HCT116 (cell line): Measurements from ENCODE around the gene SNUPN. TPM values are rescaled to one million over a fixed set of nuclear protein-coding genes. Genes with fewer than 3 reads are reported as not detected.

ENCODE experiments used
- ATAC-seq: fragments of 200-7000 bp; cut with Tn5 transposase; 2 replicates; pipeline ENCODE4 v1.9.1; 2020; ENCODE audit warnings: mild to moderate bottlenecking, moderate library complexity
- BruUV-seq: library from RNA; stranded (reverse); fragments of 400-500 nt; replicated peaks from 2 replicates; lab custom pipeline; 2021; lab: Mats Ljungman, UMichigan
- CTCF ChIA-PET: fragments of 300-600 bp; sonication (Branson Sonifier 250); formaldehyde crosslinking; loops from one replicate; lab custom pipeline; 2021; ENCODE audit warnings: antibody characterized with exemption; lab: Charles Lee
- POLR2A ChIA-PET: fragments of 300-600, 350-600 bp; sonication (Branson Sonifier 250); formaldehyde crosslinking; loops from one replicate; lab custom pipeline; 2021; ENCODE audit warnings: antibody characterized with exemption; lab: Charles Lee
- RAD21 ChIA-PET, 2 experiments: fragments of 300-600 bp; sonication (Branson Sonifier 250); formaldehyde crosslinking; loops; one replicate each; lab custom pipeline; 2023; ENCODE audit warnings: low total read pairs in 2 of 2; ENCODE audit not compliant: uncharacterized antibody in 2 of 2, unreplicated experiment in 2 of 2, low non-redundant PET in 1 of 2; lab: Charles Lee
- DNase-seq: peaks from one replicate; pipeline ENCODE4 v3.0.0-alpha.2; 2010; ENCODE audit warnings: low read depth, low spot score
- H2AFZ ChIP-seq: fragments of 200-600 bp; shearing (Covaris generic), sonication (generic); 2 replicates; pipeline ENCODE4 v1.6.1; 2017; ENCODE audit warnings: low read depth, mixed run types, mixed read lengths, antibody characterized with exemption, low read length; ENCODE audit not compliant: poor library complexity, severe bottlenecking
- H3K27ac ChIP-seq: 2 replicates; pipeline ENCODE4 v1.5.1; 2012; ENCODE audit warnings: low read depth, low read length
- H3K27me3 ChIP-seq: fragments of 200-600 bp; sonication (generic); 2 replicates; pipeline ENCODE4 v1.6.1; 2016; ENCODE audit warnings: mixed run types, low read length, mixed read lengths; ENCODE audit not compliant: insufficient read depth
- H3K36me3 ChIP-seq, 2 experiments: fragments of 200-500 bp in 1 of 2; fragments of 200-600 bp in 1 of 2; sonication (Bioruptor generic) in 1 of 2; sonication (generic) in 1 of 2; 2 replicates each; pipeline versions ENCODE4 v1.5.1 to v1.6.1; 2014 to 2016; ENCODE audit warnings: low read length in 2 of 2, inconsistent platforms in 1 of 2, mixed read lengths in 1 of 2, mixed run types in 1 of 2; ENCODE audit not compliant: insufficient read depth in 2 of 2, control insufficient read depth in 1 of 2
- H3K4me1 ChIP-seq, 2 experiments: fragments of 200-600 bp in 1 of 2; sonication (generic) in 1 of 2; 2 replicates each; pipeline versions ENCODE4 v1.5.1 to v1.6.1; 2012 to 2017; ENCODE audit warnings: low read length in 2 of 2, inconsistent platforms in 1 of 2, mild to moderate bottlenecking in 1 of 2, mixed read lengths in 1 of 2, mixed run types in 1 of 2, moderate library complexity in 1 of 2; ENCODE audit not compliant: insufficient read depth in 2 of 2, control insufficient read depth in 1 of 2
- H3K4me2 ChIP-seq: fragments of 200-600 bp; sonication (generic); 2 replicates; pipeline ENCODE4 v1.6.1; 2017; ENCODE audit warnings: mixed run types, low read length, mixed read lengths
- H3K4me3 ChIP-seq, 2 experiments: fragments of 200-600 bp in 1 of 2; sonication (generic) in 1 of 2; replicated peaks in 1 of 2; 2 replicates each; pipeline ENCODE4 v1.5.1; 2011 to 2016; ENCODE audit warnings: low read length in 2 of 2, control low read depth in 1 of 2, low read depth in 1 of 2, mild to moderate bottlenecking in 1 of 2, mixed read lengths in 1 of 2, mixed run types in 1 of 2
- H3K79me2 ChIP-seq: fragments of 200-600 bp; sonication (generic); 2 replicates; pipeline ENCODE4 v1.6.1; 2017; ENCODE audit warnings: mild to moderate bottlenecking, mixed run types, low read length, moderate library complexity, mixed read lengths; ENCODE audit not compliant: insufficient read depth
- H3K9ac ChIP-seq: fragments of 200-600 bp; sonication (generic); 2 replicates; pipeline ENCODE4 v1.6.1; 2016; ENCODE audit warnings: low read length, mixed read lengths
- H3K9me2 ChIP-seq: fragments of 200-600 bp; sonication (generic), shearing (Covaris generic); 2 replicates; pipeline ENCODE4 v1.6.1; 2017; ENCODE audit warnings: mixed run types, mild to moderate bottlenecking, moderate library complexity; ENCODE audit not compliant: insufficient read depth
- H3K9me3 ChIP-seq, 2 experiments: fragments of 200-500 bp in 1 of 2; fragments of 200-600 bp in 1 of 2; sonication (Bioruptor generic) in 1 of 2; sonication (generic) in 1 of 2; 2 replicates each; pipeline ENCODE4 v1.6.1; 2014 to 2017; ENCODE audit warnings: low read length in 2 of 2, mixed read lengths in 2 of 2, inconsistent platforms in 1 of 2, low read depth in 1 of 2, mild to moderate bottlenecking in 1 of 2, mixed run types in 1 of 2, moderate library complexity in 1 of 2; ENCODE audit not compliant: control insufficient read depth in 1 of 2, insufficient read depth in 1 of 2
- H4K20me1 ChIP-seq: fragments of 200-600 bp; sonication (generic), shearing (Covaris generic); 2 replicates; pipeline ENCODE4 v1.6.1; 2017; ENCODE audit warnings: mixed run types, mild to moderate bottlenecking, moderate library complexity; ENCODE audit not compliant: insufficient read depth
- POLR2A ChIP-seq: IDR thresholded peaks from 2 replicates; pipeline ENCODE4 v1.7.0; 2011; ENCODE audit warnings: borderline replicate concordance; ENCODE audit not compliant: insufficient read depth, insufficient read length; ENCODE audit errors: extremely low read depth
- POLR2AphosphoS5 ChIP-seq: IDR thresholded peaks from 2 replicates; pipeline ENCODE4 v1.6.1; 2011; ENCODE audit warnings: mild to moderate bottlenecking, low read depth, low read length, moderate library complexity
- SIN3A ChIP-seq: IDR thresholded peaks from 2 replicates; pipeline ENCODE4 v1.6.1; 2012; ENCODE audit warnings: low read depth
- ZFX ChIP-seq: fragments of 450-650 bp; IDR thresholded peaks from 2 replicates; pipeline ENCODE4 v1.6.1; 2017
- intact Hi-C: fragments of 100-400 bp; cut with micrococcal nuclease; formaldehyde crosslinking; loops from 2 replicates; pipeline ENCODE4 v1.10.0; 2022
- total RNA-seq: library from RNA; stranded (reverse); gene quantifications from one replicate; pipeline ENCODE4 v1.2.1, GENCODE V29; 2021; ENCODE audit not compliant: unreplicated experiment
- TF ChIP-seq, protein P1 (sequence below), 3 experiments: fragments of 200-600 bp in 1 of 3; sonication (generic) in 1 of 3; IDR thresholded peaks in 2 of 3; conservative IDR thresholded peaks in 1 of 3; 2 replicates each; pipeline ENCODE4 v1.5.1; 2012 to 2017; ENCODE audit warnings: low read depth in 2 of 3, low read length in 2 of 3, antibody characterized with exemption in 1 of 3, borderline replicate concordance in 1 of 3, control low read depth in 1 of 3, mild to moderate bottlenecking in 1 of 3, mixed read lengths in 1 of 3, mixed run types in 1 of 3, moderate library complexity in 1 of 3; ENCODE audit not compliant: insufficient read depth in 1 of 3

SNUPN gene
- total RNA-seq, 1 experiment from 2014 or later = 29.8 TPM

GRCh38 chr15:75647370-75648155 lies 22.0 kb upstream of the SNUPN start, which contains the start of gene SNX33:
Gene SNX33, plus strand, starts transcription at chr15:75647912. Its CDS starts 1,191 bp downstream, at chr15:75649103.
- Histone ChIP-seq H2AFZ (peak within 1 kb of the TSS; percentile 58), H3K79me2 (peaks cover 38% of the 10 kb centered on the region), H3K9ac (peak within 1 kb of the TSS; percentile 95), H4K20me1 (no peaks in the 10 kb centered on the region), H3K9me3 (no peaks in the 10 kb centered on the region), H3K4me1 (peaks cover 22 to 58% of the 10 kb centered on the region in 2 experiments), H3K4me2 (peak within 1 kb of the TSS; percentile 99), H3K4me3 (peak within 1 kb of the TSS; percentile 83 to 98), H3K27me3 (no peaks in the 10 kb centered on the region), H3K9me2 (no peaks in the 10 kb centered on the region), H3K36me3 (peaks cover 0 to 12% of the 10 kb centered on the region in 2 experiments; a peak in 1 of 4 replicates), H3K27ac (peak within 1 kb of the TSS; percentile 76)
- intact Hi-C loops = no loop called here
- ChIA-PET POLR2A (interaction anchor here (0.6 to 1.6 kb wide), 8 partner anchors 11 to 280 kb away, joined by 3 to 10 read pairs (median 4); partner anchors contain the start of genes SIN3A and SNUPN), RAD21 (interaction anchor here (0.6 to 1.3 kb wide), 6 partner anchors 21 to 300 kb away, joined by 3 to 6 read pairs (median 4); partner anchors contain the start of genes MAN2C1 (in 1 of the 2) and SIN3A (in 1 of the 2)), CTCF (interaction anchor here (0.7 to 2.4 kb wide), 10 partner anchors 9 to 279 kb away, joined by 3 to 8 read pairs (median 4); partner anchors contain the start of genes MAN2C1, SIN3A and SNUPN)
- peak; percentile 43 for TF ChIP-seq POLR2A
- TF ChIP-seq SIN3A = no peak
- TF ChIP-seq ZFX = peak; percentile 29
- peak; percentile 81 for TF ChIP-seq POLR2AphosphoS5
- TF ChIP-seq, protein P1, sequence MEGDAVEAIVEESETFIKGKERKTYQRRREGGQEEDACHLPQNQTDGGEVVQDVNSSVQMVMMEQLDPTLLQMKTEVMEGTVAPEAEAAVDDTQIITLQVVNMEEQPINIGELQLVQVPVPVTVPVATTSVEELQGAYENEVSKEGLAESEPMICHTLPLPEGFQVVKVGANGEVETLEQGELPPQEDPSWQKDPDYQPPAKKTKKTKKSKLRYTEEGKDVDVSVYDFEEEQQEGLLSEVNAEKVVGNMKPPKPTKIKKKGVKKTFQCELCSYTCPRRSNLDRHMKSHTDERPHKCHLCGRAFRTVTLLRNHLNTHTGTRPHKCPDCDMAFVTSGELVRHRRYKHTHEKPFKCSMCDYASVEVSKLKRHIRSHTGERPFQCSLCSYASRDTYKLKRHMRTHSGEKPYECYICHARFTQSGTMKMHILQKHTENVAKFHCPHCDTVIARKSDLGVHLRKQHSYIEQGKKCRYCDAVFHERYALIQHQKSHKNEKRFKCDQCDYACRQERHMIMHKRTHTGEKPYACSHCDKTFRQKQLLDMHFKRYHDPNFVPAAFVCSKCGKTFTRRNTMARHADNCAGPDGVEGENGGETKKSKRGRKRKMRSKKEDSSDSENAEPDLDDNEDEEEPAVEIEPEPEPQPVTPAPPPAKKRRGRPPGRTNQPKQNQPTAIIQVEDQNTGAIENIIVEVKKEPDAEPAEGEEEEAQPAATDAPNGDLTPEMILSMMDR (IDR thresholded peaks at IDR 0.05 in 2 of 3, conservative IDR thresholded peaks at IDR 0.05 in 1 of 3; ENCODE audit: borderline replicate concordance in 1 of 3, insufficient read depth in 1 of 3, low read depth in 2 of 3, low read length in 2 of 3) = peak in 2 of 3 experiments; percentile 56 to 62; a peak in 4 of 6 replicates
- DNase-seq (no peak), ATAC-seq (peak; percentile 84)
- BruUV-seq = no TSS peak
